OCI-LY7 (cell line): ENCODE results near the gene ACOXL. TPM values are rescaled to one million over a fixed set of nuclear protein-coding genes. Genes with fewer than 3 reads are reported as not detected.

Experiments
- BruUV-seq: library from RNA; stranded (reverse); fragments of 400-500 nt; replicated peaks from 2 replicates; lab custom pipeline; 2021; lab: Mats Ljungman, UMichigan
- CTCF ChIA-PET: fragments of 300-600 bp; sonication (Branson Sonifier 250); formaldehyde crosslinking; loops from one replicate; lab custom pipeline; 2022; ENCODE audit warnings: antibody characterized with exemption; ENCODE audit not compliant: unreplicated experiment; lab: Charles Lee
- POLR2A ChIA-PET: fragments of 300-600 bp; sonication (Branson Sonifier 250); formaldehyde crosslinking; loops from one replicate; lab custom pipeline; 2022; ENCODE audit warnings: antibody characterized with exemption; lab: Charles Lee
- DNase-seq: peaks from one replicate; pipeline ENCODE4 v3.0.0-alpha.2; 2015; ENCODE audit warnings: low spot score
- H2AFZ ChIP-seq: fragments of 200-600 bp; sonication (generic), shearing (Covaris generic); 2 replicates; pipeline ENCODE4 v1.6.1; 2014; ENCODE audit warnings: mild to moderate bottlenecking, antibody characterized with exemption, low read length, moderate library complexity
- H3K27ac ChIP-seq: fragments of 200-600 bp; sonication (generic); 2 replicates; pipeline ENCODE4 v1.5.1; 2014; ENCODE audit warnings: mixed run types, low read depth, mild to moderate bottlenecking, moderate library complexity, low read length, inconsistent platforms; ENCODE audit not compliant: poor library complexity, severe bottlenecking
- H3K36me3 ChIP-seq: fragments of 200-600 bp; sonication (generic); 2 replicates; pipeline ENCODE4 v1.6.1; 2014; ENCODE audit warnings: mild to moderate bottlenecking, antibody characterized with exemption, low read length, moderate library complexity, mixed read lengths; ENCODE audit not compliant: insufficient read depth
- H3K4me1 ChIP-seq: fragments of 200-600 bp; sonication (generic); 2 replicates; pipeline ENCODE4 v1.5.1; 2014; ENCODE audit warnings: mild to moderate bottlenecking, low read length; ENCODE audit not compliant: insufficient read depth, poor library complexity, severe bottlenecking
- H3K4me2 ChIP-seq: fragments of 200-600 bp; sonication (generic); 2 replicates; pipeline ENCODE4 v1.6.1; 2014; ENCODE audit warnings: mild to moderate bottlenecking, low read length
- H3K4me3 ChIP-seq: fragments of 200-600 bp; sonication (generic); 2 replicates; pipeline ENCODE4 v1.5.1; 2014; ENCODE audit warnings: mild to moderate bottlenecking, low read depth, low read length; ENCODE audit not compliant: poor library complexity, severe bottlenecking
- H3K79me2 ChIP-seq: fragments of 200-600 bp; sonication (generic); 2 replicates; pipeline ENCODE4 v1.6.1; 2016; ENCODE audit warnings: low read depth, mild to moderate bottlenecking, low read length, moderate library complexity, mixed read lengths; ENCODE audit not compliant: insufficient read depth
- H3K9me2 ChIP-seq: fragments of 200-600 bp; sonication (generic); 2 replicates; pipeline ENCODE4 v1.6.1; 2016; ENCODE audit warnings: mild to moderate bottlenecking, low read length, mixed read lengths; ENCODE audit not compliant: insufficient read depth
- H3K9me3 ChIP-seq: fragments of 200-600 bp; sonication (generic); 2 replicates; pipeline ENCODE4 v1.6.1; 2014; ENCODE audit warnings: mild to moderate bottlenecking, mixed run types, low read length, mixed read lengths
- H4K20me1 ChIP-seq: fragments of 200-600 bp; sonication (generic); 2 replicates; pipeline ENCODE4 v1.6.1; 2014; ENCODE audit warnings: mild to moderate bottlenecking, antibody characterized with exemption, low read length, moderate library complexity, mixed read lengths; ENCODE audit not compliant: insufficient read depth
- EZH2phosphoT487 ChIP-seq: fragments of 200-600 bp; sonication (generic); IDR thresholded peaks from 2 replicates; pipeline ENCODE4 v1.6.1; 2018; ENCODE audit warnings: low read depth, borderline replicate concordance, mild to moderate bottlenecking, mixed run types, antibody characterized with exemption, low read length, moderate library complexity, mixed read lengths
- intact Hi-C: fragments of 100-400 bp; cut with micrococcal nuclease; formaldehyde crosslinking; loops from one replicate; pipeline ENCODE4 v1.10.0; 2022; ENCODE audit not compliant: unreplicated experiment
- total RNA-seq, 2 experiments: library from RNA; depleted of rRNA in 1 of 2; stranded (reverse); fragments of >200 nt in 1 of 2; shearing (Covaris generic) in 1 of 2; gene quantifications; 2 replicates each; pipeline ENCODE4 v1.2.3, GENCODE V29; 2014 to 2022
- TF ChIP-seq, protein P1 (sequence below): fragments of 200-600 bp; sonication (generic); conservative IDR thresholded peaks from 2 replicates; pipeline ENCODE4 v1.5.1; 2014; ENCODE audit warnings: mild to moderate bottlenecking, antibody characterized with exemption, low read length, moderate library complexity, mixed read lengths

ACOXL gene
- total RNA-seq, 2 experiments from 2014 or later = 1.4 TPM; not detected in 1

- TF ChIP-seq, protein P1, sequence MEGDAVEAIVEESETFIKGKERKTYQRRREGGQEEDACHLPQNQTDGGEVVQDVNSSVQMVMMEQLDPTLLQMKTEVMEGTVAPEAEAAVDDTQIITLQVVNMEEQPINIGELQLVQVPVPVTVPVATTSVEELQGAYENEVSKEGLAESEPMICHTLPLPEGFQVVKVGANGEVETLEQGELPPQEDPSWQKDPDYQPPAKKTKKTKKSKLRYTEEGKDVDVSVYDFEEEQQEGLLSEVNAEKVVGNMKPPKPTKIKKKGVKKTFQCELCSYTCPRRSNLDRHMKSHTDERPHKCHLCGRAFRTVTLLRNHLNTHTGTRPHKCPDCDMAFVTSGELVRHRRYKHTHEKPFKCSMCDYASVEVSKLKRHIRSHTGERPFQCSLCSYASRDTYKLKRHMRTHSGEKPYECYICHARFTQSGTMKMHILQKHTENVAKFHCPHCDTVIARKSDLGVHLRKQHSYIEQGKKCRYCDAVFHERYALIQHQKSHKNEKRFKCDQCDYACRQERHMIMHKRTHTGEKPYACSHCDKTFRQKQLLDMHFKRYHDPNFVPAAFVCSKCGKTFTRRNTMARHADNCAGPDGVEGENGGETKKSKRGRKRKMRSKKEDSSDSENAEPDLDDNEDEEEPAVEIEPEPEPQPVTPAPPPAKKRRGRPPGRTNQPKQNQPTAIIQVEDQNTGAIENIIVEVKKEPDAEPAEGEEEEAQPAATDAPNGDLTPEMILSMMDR = no peak
- TF ChIP-seq EZH2phosphoT487 = no peak
- no peak overlapping the region for H2AFZ ChIP-seq
- peak overlapping the region; percentile 96 for H3K4me3 ChIP-seq
- H3K36me3 ChIP-seq = peaks cover 59% of the 10 kb centered on the region
- POLR2A ChIA-PET = interaction anchor here (0.7 kb wide), 1 partner anchor 28 kb away, joined by 3 read pairs; no protein-coding TSS in a partner anchor
- intact Hi-C loops = loop anchor here (10.0 kb wide), 4 partner anchors 332 to 582 kb away; partner anchors contain the start of gene BUB1
- H3K4me1 ChIP-seq = peaks cover 45% of the 10 kb centered on the region
- peaks cover 29% of the 10 kb centered on the region for H4K20me1 ChIP-seq
- no peaks in the 10 kb centered on the region for H3K9me2 ChIP-seq
- H3K9me3 ChIP-seq = no peaks in the 10 kb centered on the region
- no TSS peak for BruUV-seq
- CTCF ChIA-PET = no interaction called here
- no peak overlapping the region for H3K27ac ChIP-seq
- DNase-seq = peak; percentile 34
- peak overlapping the region; percentile 75 for H3K4me2 ChIP-seq
- H3K79me2 ChIP-seq = peaks cover 67% of the 10 kb centered on the region
These were observed 390.5 kb downstream of the ACOXL start for GRCh38 chr2:111122631-111123421.

GRCh38 chr2:111123751-111124150, 391.4 kb downstream of the ACOXL start:
- Histone ChIP-seq H3K4me3 (peak overlapping the region; percentile 96), H4K20me1 (peaks cover 31% of the 10 kb centered on the region), H3K9me3 (no peaks in the 10 kb centered on the region), H3K4me2 (peak overlapping the region; percentile 75), H3K79me2 (peaks cover 76% of the 10 kb centered on the region), H3K27ac (no peak overlapping the region), H2AFZ (no peak overlapping the region), H3K4me1 (peaks cover 38% of the 10 kb centered on the region), H3K36me3 (peaks cover 68% of the 10 kb centered on the region), H3K9me2 (no peaks in the 10 kb centered on the region)
- no TSS peak for BruUV-seq
- TF ChIP-seq, protein P1 = no peak
- no peak for TF ChIP-seq EZH2phosphoT487
- ChIA-PET POLR2A (interaction anchor here (0.5 to 0.7 kb wide), 3 partner anchors 27 to 442 kb away, joined by 3 to 8 read pairs (median 3); no protein-coding TSS in a partner anchor), CTCF (no interaction called here)
- intact Hi-C loops = loop anchor here (10.0 kb wide), 4 partner anchors 331 to 581 kb away; partner anchors contain the start of gene BUB1
- no peak for DNase-seq

DNA sequence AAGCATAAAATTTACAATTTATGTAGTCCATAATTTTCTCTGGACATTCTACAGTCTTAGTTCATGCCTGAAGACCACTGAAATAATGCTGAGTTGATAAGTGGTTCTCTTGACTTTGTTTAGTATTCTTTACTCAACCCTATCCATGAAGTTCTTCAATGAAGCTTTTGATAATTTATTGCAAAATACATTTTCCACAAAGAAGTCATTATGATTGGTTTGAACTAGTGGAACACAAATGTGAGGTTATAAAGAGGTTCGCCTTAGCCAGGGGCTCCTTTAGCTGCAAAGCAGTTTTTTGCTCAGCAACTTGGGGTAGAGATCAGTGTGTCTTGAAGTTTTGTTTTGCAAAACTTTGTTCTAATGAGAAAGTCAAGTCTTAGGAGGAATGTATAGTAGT, 394.2 kb downstream of the ACOXL start:
- intact Hi-C loops = loop anchor here (10.0 kb wide), 4 partner anchors 328 to 578 kb away; partner anchors contain the start of gene BUB1
- TF ChIP-seq, protein P1 = no peak
- TF ChIP-seq EZH2phosphoT487 = no peak
- Histone ChIP-seq H3K36me3 (peaks cover 94% of the 10 kb centered on the region), H3K27ac (no peak overlapping the region), H3K9me3 (no peaks in the 10 kb centered on the region), H3K9me2 (no peaks in the 10 kb centered on the region), H4K20me1 (peaks cover 44% of the 10 kb centered on the region), H2AFZ (no peak overlapping the region), H3K79me2 (peaks cover 96% of the 10 kb centered on the region), H3K4me2 (peak overlapping the region; percentile 25; the same call in 1 of the 2 replicates), H3K4me1 (peaks cover 49% of the 10 kb centered on the region), H3K4me3 (no peak overlapping the region)
- no TSS peak for BruUV-seq
- ChIA-PET CTCF (no interaction called here), POLR2A (no interaction called here)
- no peak for DNase-seq
